ENCODE measurements around the gene DCLRE1C. TPM values are rescaled to one million over a fixed set of nuclear protein-coding genes. Genes with fewer than 3 reads are reported as not detected.
"Not testable (repeated sequence)": the region's sequence is repeated elsewhere in the genome, so short reads cannot be mapped to it uniquely, and the experiment has no call there.

Gene DCLRE1C
- total RNA-seq, 5 donors from 2014 or later (not counting 1 experiment from before 2014, with no cell fraction given): 13.6 to 26.5 (median 23.1) TPM

DNA sequence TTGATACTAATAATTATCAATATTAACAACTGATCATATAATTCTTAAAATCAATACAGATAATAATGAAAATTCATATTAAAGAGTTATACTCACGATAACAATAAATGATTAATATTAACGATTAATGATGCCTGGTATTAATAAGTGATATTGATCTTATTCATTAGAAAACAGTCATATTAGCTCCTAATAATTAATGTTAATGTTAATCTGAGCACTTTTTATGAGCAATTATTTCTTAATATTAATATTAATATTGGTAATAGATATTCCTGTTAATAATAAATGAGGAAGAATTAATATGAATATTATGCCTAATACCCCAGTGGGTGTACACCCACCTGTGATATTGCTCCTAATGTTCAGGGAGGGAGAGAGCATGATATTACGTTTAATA lies 28.8 kb upstream of the DCLRE1C start:
- Mint-ChIP-seq H3K9me3 (no peaks in the 10 kb centered on the region), H3K4me1 (no peaks in the 10 kb centered on the region), H3K27ac (no peak overlapping the region), H3K36me3 (no peaks in the 10 kb centered on the region), H3K4me3 (no peak overlapping the region), H3K27me3 (peaks cover 3 to 5% of the 10 kb centered on the region in 2 donors)
- ChIA-PET POLR2A (interaction anchor here in 1 of 2 donors (0.6 kb wide), 1 partner anchor 561 kb away, joined by 5 read pairs; no protein-coding TSS in a partner anchor), CTCF (no interaction called here)
- Histone ChIP-seq H3K4me1 (ENCODE audit: control insufficient read depth in 1 of 2, extremely low read depth in 1 of 2, insufficient read depth in 2 of 2, low read length in 2 of 2) (no peaks in the 10 kb centered on the region), H3K9me3 (peaks cover 2% of the 10 kb centered on the region), H3K27ac (ENCODE audit: low read length) (no peak overlapping the region), H3K4me3 (ENCODE audit: control insufficient read depth in 1 of 2, extremely low read depth in 1 of 2, low read length in 1 of 2) (no peak overlapping the region), H3K36me3 (ENCODE audit: control insufficient read depth in 2 of 2, extremely low read depth in 1 of 2, insufficient read depth in 1 of 2, low read length in 1 of 2) (no peaks in the 10 kb centered on the region), H3K27me3 (replicated peaks in 1 of 2; ENCODE audit: control insufficient read depth in 2 of 2, extremely low read depth in 1 of 2, insufficient read depth in 2 of 2, low read length in 1 of 2) (peaks cover 0 to 8% of the 10 kb centered on the region in 2 experiments)
- DNase-seq (no peak), ATAC-seq (replicated peaks in 1 of 4) (no peak)
- WGBS (ENCODE audit: insufficient coverage): 100% methylated on average over 1 of the region's 3 CpGs

DNA sequence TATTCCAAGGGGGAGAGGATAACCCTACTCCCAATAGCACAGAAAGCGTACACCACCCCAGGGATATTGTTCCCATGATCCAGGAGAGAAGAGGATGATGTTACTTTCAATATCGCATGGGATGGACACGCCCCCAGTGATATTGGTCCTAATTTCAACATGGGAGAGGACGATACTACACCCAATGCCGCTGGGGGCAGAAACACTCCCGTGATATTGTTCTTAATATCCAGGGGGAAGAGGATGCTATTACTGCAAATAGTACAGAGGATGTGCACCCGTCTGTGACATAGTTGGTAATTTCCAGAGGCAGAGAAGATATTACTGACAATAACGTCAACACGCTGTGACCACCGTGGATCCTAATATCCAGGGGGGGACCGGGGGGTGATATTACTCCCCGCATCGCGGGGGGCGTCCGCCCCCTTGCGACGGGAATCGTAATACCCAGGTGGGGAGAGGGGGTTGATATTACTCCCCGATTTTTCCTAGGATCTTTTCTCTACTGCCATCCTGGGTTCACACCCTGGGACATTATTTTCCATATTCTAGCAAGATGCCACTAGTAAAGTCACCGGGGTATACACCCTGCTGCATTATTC lies 21.9 kb upstream of the DCLRE1C start:
- no peaks in the 10 kb centered on the region for H3K9me3 Mint-ChIP-seq
- no peak overlapping the region for H3K27ac Mint-ChIP-seq

DNA sequence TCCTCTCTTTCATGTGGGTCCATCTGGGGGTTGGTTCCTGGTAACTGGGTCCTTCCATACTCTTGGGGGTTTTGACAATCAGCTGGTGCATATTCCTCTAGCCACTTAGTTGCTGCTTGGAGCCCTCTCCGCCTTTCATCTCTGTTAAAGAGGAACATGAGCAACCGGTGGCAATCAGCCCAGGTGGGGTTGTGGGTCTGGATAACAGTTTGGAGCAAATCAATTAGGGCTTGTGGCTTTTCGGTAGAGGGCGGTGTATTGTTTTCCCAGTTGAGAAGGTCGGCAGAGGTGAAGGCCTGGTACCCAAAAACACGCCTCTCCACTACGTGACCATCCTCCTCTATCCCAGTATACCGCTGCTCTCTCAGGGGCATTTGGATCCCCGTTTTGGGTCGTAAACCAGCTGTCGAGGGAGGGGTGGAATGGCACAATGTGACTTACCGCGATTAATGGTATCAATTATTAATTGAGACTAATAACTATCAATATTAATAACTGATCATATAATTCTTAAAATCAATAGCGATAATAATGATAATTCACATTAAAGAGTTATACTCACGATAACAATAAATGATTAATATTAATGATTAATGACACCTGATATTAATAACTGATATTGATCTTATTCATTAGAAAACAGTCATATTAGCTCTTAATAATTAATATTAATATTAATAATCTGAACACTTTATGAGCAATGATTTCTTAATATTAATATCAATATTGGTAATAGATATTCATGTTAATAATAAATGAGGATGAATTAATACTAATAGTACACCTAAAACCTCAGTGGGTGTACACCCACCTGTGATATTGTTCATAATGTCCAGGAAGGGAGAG lies 20.5 kb upstream of the DCLRE1C start:
- H3K4me3 Mint-ChIP-seq; H3K9me3 ChIP-seq; POLR2A ChIA-PET; H3K4me3 ChIP-seq (ENCODE audit: control insufficient read depth in 1 of 2, extremely low read depth in 1 of 2, low read length in 1 of 2); ATAC-seq (replicated peaks in 1 of 4); H3K27ac ChIP-seq (ENCODE audit: low read length); H3K27ac Mint-ChIP-seq; H3K27me3 ChIP-seq (replicated peaks in 1 of 2; ENCODE audit: control insufficient read depth in 2 of 2, extremely low read depth in 1 of 2, insufficient read depth in 2 of 2, low read length in 1 of 2); H3K36me3 ChIP-seq (ENCODE audit: control insufficient read depth in 2 of 2, extremely low read depth in 1 of 2, insufficient read depth in 1 of 2, low read length in 1 of 2); H3K4me1 ChIP-seq (ENCODE audit: control insufficient read depth in 1 of 2, extremely low read depth in 1 of 2, insufficient read depth in 2 of 2, low read length in 2 of 2); H3K36me3 Mint-ChIP-seq; DNase-seq; H3K4me1 Mint-ChIP-seq; H3K9me3 Mint-ChIP-seq: not testable (repeated sequence)
- 71% methylated on average over 2 of the region's 15 CpGs for WGBS (ENCODE audit: insufficient coverage)
- CTCF ChIA-PET: interaction anchor here in 1 of 2 donors (0.5 to 0.6 kb wide), 2 partner anchors 336 to 415 kb away, joined by 3 to 6 read pairs; no protein-coding TSS in a partner anchor
- peaks cover 23 to 26% of the 10 kb centered on the region in 2 donors for H3K27me3 Mint-ChIP-seq

More for the DNA sequence above, 21.9 kb upstream of the DCLRE1C start:
- H3K27me3 Mint-ChIP-seq: peaks cover 23 to 26% of the 10 kb centered on the region in 2 donors
- no peak for ATAC-seq (replicated peaks in 1 of 4)
- H3K36me3 ChIP-seq (ENCODE audit: control insufficient read depth in 2 of 2, extremely low read depth in 1 of 2, insufficient read depth in 1 of 2, low read length in 1 of 2): no peaks in the 10 kb centered on the region
- peaks cover 2% of the 10 kb centered on the region for H3K9me3 ChIP-seq
- peak in 1 of 35 experiments; percentile 19 for DNase-seq
- no peak overlapping the region for H3K27ac ChIP-seq (ENCODE audit: low read length)
- 32% methylated on average over 6 of the region's 21 CpGs for WGBS (ENCODE audit: insufficient coverage)
- H3K27me3 ChIP-seq (replicated peaks in 1 of 2; ENCODE audit: control insufficient read depth in 2 of 2, extremely low read depth in 1 of 2, insufficient read depth in 2 of 2, low read length in 1 of 2): peaks cover 0 to 8% of the 10 kb centered on the region in 2 experiments
- H3K4me1 ChIP-seq (ENCODE audit: control insufficient read depth in 1 of 2, extremely low read depth in 1 of 2, insufficient read depth in 2 of 2, low read length in 2 of 2): peaks cover 0 to 2% of the 10 kb centered on the region in 2 experiments
- ChIA-PET CTCF (no interaction called here), POLR2A (no interaction called here)
- H3K4me1 Mint-ChIP-seq: peaks cover 0 to 9% (median 3%) of the 10 kb centered on the region in 3 donors
- H3K36me3 Mint-ChIP-seq: no peaks in the 10 kb centered on the region
- H3K4me3 ChIP-seq (ENCODE audit: control insufficient read depth in 1 of 2, extremely low read depth in 1 of 2, low read length in 1 of 2): no peak overlapping the region
- no peak overlapping the region for H3K4me3 Mint-ChIP-seq

DNA sequence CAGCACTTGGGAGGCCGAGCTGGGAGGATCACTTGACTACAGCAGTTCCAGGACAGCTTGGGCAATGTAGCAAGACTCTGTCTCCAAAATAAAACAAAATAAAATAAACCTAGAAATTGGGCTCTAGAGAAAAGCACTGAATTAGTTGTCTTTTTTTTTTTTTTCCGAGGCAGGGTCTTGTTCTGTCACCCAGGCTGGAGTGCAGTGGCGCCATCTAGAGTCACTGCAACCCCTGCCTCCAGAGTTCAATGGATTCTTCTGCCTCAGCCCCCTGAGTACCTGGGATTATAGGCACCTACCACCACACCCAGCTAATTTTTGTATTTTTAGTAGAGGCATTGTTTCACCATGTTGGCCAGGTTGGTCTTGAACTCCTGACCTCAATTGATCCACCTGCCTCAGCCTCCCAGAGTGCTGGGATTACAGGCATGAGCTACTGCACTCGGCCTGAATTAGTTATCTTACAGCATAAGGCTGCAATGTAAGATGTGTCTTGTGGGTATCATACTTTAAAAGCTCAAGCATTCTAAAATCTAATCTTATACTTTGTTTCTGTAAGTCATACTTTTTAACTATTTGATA lies 18.1 kb upstream of the DCLRE1C start:
- peak in 30 of 35 experiments; percentile 15 to 63 (median 40) for DNase-seq
- H3K27ac Mint-ChIP-seq: no peak overlapping the region
- peaks cover 20 to 23% of the 10 kb centered on the region in 2 donors for H3K27me3 Mint-ChIP-seq
- H3K27me3 ChIP-seq (replicated peaks in 1 of 2; ENCODE audit: control insufficient read depth in 2 of 2, extremely low read depth in 1 of 2, insufficient read depth in 2 of 2, low read length in 1 of 2): peaks cover 0 to 7% of the 10 kb centered on the region in 2 experiments
- ChIA-PET CTCF (interaction anchor here (0.6 to 1.6 kb wide), 12 partner anchors 12 to 1594 kb away, joined by 3 to 4 read pairs (median 3); partner anchors contain the start of genes CDNF (in 1 of the 2), FAM171A1 (in 1 of the 2), HSPA14 (in 1 of the 2) and MEIG1 (in 1 of the 2)), POLR2A (interaction anchor here (0.5 to 0.7 kb wide), 4 partner anchors 25 to 1281 kb away, joined by 3 to 4 read pairs (median 3); no protein-coding TSS in a partner anchor)
- H3K4me1 ChIP-seq (ENCODE audit: control insufficient read depth in 1 of 2, extremely low read depth in 1 of 2, insufficient read depth in 2 of 2, low read length in 2 of 2): peaks cover 0 to 2% of the 10 kb centered on the region in 2 experiments
- H3K4me3 Mint-ChIP-seq: no peak overlapping the region
- peak in 3 of 4 experiments; percentile 41 to 59 (median 55) for ATAC-seq (replicated peaks in 1 of 4)
- no peaks in the 10 kb centered on the region for H3K9me3 Mint-ChIP-seq
- WGBS (ENCODE audit: insufficient coverage): no CpG with 5 or more reads among the region's 4 CpGs
- no peaks in the 10 kb centered on the region for H3K9me3 ChIP-seq
- H3K36me3 Mint-ChIP-seq: no peaks in the 10 kb centered on the region
- no peak overlapping the region for H3K4me3 ChIP-seq (ENCODE audit: control insufficient read depth in 1 of 2, extremely low read depth in 1 of 2, low read length in 1 of 2)
- peaks cover 6 to 9% (median 6%) of the 10 kb centered on the region in 3 donors for H3K4me1 Mint-ChIP-seq
- no peak overlapping the region for H3K27ac ChIP-seq (ENCODE audit: low read length)
- H3K36me3 ChIP-seq (ENCODE audit: control insufficient read depth in 2 of 2, extremely low read depth in 1 of 2, insufficient read depth in 1 of 2, low read length in 1 of 2): no peaks in the 10 kb centered on the region

DNA sequence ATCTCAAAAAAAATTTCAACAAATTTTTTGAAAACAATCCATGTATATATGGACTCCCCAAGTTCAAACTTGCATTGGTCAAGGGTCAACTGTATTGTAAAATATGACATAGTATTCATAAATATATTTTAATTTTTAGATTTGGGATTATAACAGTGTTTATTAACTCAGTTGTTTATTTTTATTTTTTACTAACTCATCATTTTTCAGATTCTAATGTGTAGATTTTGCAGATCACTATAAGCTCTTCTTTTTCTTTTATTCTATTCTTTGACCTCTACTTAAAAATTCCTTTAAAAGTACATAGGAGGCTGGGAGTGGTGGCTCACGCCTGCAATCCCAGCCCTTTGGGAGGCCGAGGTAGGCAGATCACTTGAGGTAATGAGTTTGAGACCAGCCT lies 14.0 kb upstream of the DCLRE1C start:
- POLR2A ChIA-PET: no interaction called here
- Mint-ChIP-seq H3K36me3 (no peaks in the 10 kb centered on the region), H3K4me3 (no peak overlapping the region)

More for the DNA sequence above, 14.0 kb upstream of the DCLRE1C start:
- peaks cover 0 to 8% (median 5%) of the 10 kb centered on the region in 3 donors for H3K4me1 Mint-ChIP-seq
- CTCF ChIA-PET: no interaction called here
- no peak for DNase-seq
- H3K4me3 ChIP-seq (ENCODE audit: control insufficient read depth in 1 of 2, extremely low read depth in 1 of 2, low read length in 1 of 2): no peak overlapping the region
- no peaks in the 10 kb centered on the region for H3K27me3 Mint-ChIP-seq
- H3K27ac ChIP-seq (ENCODE audit: low read length): no peak overlapping the region
- no peaks in the 10 kb centered on the region for H3K27me3 ChIP-seq (replicated peaks in 1 of 2; ENCODE audit: control insufficient read depth in 2 of 2, extremely low read depth in 1 of 2, insufficient read depth in 2 of 2, low read length in 1 of 2)
- no peak for ATAC-seq (replicated peaks in 1 of 4)
- no peaks in the 10 kb centered on the region for H3K9me3 Mint-ChIP-seq
- no peaks in the 10 kb centered on the region for H3K36me3 ChIP-seq (ENCODE audit: control insufficient read depth in 2 of 2, extremely low read depth in 1 of 2, insufficient read depth in 1 of 2, low read length in 1 of 2)
- peaks cover 0 to 2% of the 10 kb centered on the region in 2 experiments for H3K4me1 ChIP-seq (ENCODE audit: control insufficient read depth in 1 of 2, extremely low read depth in 1 of 2, insufficient read depth in 2 of 2, low read length in 2 of 2)
- no peaks in the 10 kb centered on the region for H3K9me3 ChIP-seq
- no peak overlapping the region for H3K27ac Mint-ChIP-seq
- 100% methylated on average over 1 of the region's 2 CpGs for WGBS (ENCODE audit: insufficient coverage)
